Stimulated activated CD8-positive, alpha-beta memory T cell treated with anti-CD3 and anti-CD28 coated beads, Interleukin-7, amount 100 ng/mL, for 24 hours (primary cell): ENCODE data around the gene LCOR.
"Not testable (repeated sequence)": the region's sequence is repeated elsewhere in the genome, so short reads cannot be mapped to it uniquely, and the experiment has no call there.

Source experiments
- DNase-seq: peaks from one replicate; pipeline ENCODE4 v3.0.0-alpha.2; 2020; ENCODE audit warnings: low read depth

The LCOR gene

GRCh38 chr10:96831867-96832720, at the start of gene LCOR:
Gene LCOR, plus strand, starts transcription at chr10:96832298. Its CDS starts 116,760 bp downstream, at chr10:96949058.
- peak; percentile 60 for DNase-seq

GRCh38 chr10:96784253-96784652, 47.8 kb upstream of the LCOR start:
- DNase-seq, result no peak

DNA sequence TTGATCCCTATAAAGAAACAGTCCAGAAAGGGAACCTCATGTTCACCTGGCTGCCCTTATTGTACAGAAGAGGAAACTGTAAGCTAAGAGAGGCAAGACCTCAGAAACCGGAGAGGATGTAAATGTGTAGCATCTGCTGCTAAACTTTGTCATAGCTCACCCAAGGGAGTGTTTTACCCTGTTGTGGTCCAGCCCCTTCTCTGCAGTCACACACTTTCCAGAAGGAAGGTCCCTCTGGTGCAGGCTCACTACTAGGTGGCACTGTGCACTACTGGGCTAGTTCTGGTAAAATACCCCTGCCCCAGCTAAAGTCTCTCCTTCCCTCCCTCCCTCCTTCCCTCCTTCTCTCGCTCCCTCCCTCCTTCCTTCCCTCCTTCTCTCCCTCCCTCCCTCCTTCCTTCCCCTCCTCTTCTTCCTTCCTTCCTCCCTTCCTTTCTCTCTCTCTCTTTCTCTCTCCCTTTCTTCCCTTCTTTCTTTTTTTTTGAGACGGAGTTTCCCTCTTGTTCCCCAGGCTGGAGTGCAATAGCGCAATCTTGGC, 42.5 kb upstream of the LCOR start:
- no peak for DNase-seq

GRCh38 chr10:96791902-96792301, 40.2 kb upstream of the LCOR start:
- DNase-seq, result no peak

DNA sequence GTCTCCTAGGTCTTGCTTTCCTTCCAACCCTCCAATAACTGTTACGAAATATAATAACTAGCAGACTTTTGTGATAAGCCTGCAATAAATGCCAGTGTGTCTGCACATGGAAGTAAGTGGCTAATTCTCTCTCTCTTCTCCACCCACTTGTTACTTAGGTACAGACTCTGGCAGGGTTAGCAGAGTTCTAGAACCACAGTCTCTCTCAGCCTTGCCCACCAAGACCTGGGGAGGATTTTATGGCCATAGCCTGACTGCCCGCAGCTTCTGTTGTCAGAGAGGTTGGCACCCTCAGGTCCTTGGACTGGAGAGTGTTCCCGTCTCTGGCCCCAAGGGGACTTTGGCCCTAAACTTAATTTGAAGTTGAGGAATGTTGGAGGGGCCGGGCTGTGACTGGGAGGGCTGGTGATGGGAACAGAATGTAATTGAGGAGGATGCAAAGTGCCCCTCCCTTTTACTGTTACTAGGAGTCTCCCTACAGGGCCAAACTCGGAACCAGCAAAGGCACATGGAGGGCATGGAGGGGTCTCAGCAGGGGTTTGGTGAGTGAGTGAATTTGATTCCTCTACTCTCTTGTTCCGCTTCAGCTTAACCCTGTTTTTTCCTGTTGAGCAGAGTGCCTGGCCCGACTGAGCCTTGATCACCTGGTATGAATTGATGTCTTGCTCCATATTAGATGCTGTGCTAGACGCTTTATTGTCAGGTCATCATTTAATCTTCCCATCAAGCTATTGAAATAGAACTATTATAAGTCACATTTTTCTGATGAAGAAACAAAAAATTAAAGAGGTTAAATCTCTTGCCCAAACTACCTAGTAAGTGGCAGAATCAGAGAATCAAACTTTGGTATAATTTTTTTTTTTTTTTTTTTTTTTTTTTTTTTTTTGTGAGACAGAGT, 37.0 kb upstream of the LCOR start:
- DNase-seq, result no peak

DNA sequence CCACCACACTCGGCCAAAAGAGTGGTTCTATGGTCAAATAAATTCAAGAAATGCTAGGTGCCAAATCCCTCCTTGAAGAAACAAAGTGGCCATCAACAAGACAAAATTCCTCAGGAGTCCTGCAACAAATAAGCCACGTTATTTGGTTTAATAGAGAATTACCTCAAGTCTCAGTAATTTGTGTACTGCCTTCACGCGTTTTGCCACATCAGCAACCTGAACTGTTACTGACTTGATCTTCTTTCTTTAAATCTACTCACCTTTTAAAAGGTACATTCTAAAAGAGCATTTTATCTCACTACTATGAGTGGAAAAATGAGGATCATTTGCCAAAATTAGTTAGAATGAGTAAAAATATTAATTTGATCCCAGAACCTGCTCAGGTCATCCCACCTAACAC, 34.6 kb upstream of the LCOR start:
- no peak for DNase-seq

DNA sequence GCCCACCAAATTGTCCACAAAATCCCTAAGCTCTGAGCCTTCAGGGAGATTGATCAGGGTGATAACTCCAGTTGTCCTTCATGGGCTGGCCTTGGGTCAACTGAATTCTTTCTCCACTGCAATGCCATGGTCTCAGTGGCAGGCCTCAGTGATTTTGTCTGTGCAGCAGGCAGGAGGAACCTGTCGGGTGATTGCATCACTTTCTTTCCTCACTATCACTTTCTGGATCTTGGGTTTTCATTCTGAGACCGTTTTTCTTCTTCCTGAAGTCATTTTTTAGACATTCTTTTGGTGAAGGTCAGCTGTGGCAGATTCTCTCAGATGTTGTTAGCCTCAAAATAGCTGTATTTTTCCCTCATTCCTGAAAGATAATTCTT, 28.8 kb upstream of the LCOR start:
- no peak for DNase-seq

DNA sequence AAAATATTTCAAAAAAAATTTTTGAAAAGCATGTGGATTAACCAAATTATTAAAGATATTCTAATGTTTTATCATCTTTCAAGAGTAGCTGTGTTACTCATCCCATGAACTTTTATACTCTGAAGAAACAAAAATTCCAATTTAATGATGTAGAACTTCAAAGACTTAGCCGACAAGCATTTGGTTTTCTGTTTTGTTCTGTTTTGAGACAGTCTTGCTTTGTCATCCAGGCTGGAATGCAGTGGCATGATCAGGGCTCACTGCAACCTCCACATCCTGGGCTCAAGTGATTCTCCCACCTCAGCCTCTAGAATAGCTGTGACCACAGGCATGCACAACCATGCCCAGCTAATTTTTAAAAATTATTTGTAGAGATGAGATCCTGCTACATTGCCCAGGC, 17.8 kb upstream of the LCOR start:
- no peak for DNase-seq

GRCh38 chr10:96818971-96819370, 13.1 kb upstream of the LCOR start:
- not testable (repeated sequence) for DNase-seq

DNA sequence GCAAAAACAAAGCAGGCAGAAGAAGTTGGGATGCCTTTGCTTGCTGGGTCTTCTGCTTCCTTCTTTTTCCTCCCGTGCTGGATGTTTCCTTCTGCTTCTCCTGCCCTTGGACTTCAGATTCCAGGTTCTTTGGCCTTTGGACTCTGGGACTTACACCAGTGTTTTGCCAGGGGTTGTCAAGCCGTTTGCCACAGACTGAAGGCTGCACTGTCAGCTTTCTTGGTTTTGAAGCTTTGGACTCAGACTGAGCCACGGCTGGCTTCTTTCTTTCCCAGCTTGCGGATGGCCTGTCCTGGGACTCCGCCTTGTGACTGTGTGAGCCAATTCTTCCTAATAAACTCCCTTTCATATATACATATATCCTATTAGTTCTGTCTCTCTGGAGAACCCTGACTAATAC, 11.3 kb upstream of the LCOR start:
- no peak for DNase-seq

DNA sequence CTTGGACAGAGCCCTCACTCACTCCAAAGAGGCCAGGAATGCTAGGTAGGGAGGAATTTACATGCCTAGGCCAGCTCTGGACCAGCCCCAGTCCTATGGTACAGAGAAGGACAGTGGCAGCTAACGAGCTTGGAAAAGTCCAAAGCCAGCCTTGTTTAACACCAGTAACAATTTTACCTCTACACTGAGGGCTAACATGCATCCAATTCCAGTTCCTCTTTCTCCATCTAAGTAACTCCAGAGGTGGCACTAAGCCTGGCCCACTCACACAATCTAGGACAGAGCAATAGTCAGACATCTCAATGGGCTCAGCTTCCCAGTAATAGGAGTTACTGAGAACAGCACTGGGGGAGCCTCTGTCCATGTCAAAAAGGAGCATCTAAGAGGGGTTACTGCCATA, 5.7 kb upstream of the LCOR start:
- DNase-seq, result no peak

GRCh38 chr10:96828609-96829008, 3.5 kb upstream of the LCOR start:
- no peak for DNase-seq

DNA sequence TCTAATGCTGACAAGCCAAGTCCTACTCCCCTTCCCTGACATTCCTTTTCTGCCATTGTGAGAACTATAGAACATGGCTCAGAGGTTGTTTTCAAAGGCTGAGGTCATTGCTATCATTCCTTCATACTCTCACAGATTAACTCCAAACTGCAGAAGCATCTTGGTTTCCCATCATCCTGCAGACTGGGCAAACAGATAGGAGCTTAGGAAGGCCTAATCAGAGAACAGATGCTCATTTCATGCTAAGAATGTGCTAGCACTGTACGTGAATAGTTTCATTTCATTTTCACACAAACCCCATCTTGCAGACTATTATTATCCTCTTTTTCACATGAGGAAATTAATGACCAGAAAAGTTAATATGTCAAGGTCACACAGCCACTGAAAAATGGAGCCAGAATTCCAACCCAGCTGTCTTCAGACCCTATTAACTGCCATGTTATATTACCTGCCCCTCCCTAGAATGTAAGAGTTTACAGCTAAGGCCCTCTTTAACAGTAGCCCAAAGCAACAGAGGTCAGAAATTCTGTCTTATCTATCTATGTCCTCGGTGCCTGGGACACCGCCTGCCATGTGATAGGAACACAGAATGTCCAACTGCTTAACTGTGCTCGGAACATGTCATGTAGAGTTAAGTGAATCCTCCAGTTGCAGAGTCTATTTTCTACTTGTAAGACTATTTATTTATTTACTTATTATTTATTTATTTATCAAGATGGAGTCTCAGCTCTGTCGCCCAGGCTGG, 2.9 kb upstream of the LCOR start:
- DNase-seq, result no peak

GRCh38 chr10:96830511-96831199, 1.4 kb upstream of the LCOR start:
- DNase-seq, result peak; percentile 62

GRCh38 chr10:96831200-96831866, 765 bp upstream of the LCOR start:
- DNase-seq, result no peak

DNA sequence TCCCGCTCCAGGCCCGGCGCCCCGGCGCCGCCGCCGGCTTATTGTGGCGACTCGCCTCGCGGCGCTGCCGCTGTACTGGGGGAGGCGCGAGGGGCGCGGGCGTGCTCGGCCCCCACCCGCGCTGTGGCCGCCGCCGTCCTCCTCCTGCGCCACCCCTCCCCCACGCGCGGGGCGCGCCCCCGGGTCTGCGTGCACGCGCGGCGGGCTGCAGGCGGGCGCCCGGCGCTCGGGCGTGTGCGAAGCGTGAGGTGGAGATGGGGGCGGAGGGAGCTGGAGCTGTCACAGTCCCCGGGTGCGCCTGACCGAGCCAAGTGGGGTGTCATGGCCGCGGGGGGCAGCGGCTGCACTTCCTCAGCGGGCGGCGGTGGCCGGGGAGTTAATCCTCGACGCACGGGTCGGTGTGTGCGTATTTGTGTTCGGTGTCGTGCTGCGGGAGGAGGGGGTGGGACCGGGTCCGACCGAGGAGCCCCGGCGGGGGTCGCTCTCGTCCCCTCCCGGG, 672 bp downstream of the LCOR start:
- DNase-seq, result peak; percentile 72

GRCh38 chr10:96833220-96834001, 1.3 kb downstream of the LCOR start:
- DNase-seq, result no peak

GRCh38 chr10:96834120-96834519, 2.0 kb downstream of the LCOR start:
- DNase-seq, result no peak

DNA sequence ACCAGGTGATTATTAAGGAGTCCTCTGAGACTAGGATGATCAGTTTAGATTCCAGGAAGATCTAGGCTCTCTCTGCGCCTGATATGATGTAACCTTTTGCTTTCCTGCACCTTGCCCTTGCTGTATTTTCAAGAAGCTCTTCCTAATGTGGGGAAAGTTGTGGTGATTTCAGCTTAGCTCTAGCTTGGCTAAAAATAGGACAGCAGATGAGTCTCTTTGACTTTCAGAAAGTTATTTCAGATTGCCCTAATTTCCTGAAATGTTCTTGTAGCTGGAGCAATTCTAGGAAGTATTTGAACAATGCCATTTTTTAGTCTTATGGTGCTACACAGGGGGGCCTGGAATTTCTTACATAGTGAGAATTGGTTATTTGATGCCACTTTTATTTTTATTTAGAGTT, 3.8 kb downstream of the LCOR start:
- no peak for DNase-seq

DNA sequence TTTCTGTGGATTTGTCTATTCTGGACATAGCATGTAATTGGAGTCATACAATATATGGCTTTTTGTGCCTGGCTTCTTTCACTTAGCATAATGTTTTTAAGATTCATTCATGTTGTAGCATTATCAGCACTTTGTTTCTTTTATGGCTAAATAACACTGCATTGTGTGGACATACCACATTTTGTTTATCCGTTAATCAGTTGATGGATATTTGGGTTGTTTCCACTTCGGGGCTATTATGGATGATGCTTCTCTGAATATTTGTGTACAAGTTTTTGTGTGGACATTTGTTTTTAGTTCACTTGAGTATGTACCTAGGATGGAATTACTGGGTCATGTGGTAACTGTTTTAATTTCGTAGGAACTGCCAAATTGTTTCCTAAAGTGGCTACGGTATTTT, 6.4 kb downstream of the LCOR start:
- DNase-seq, result no peak
